HG03354 (cell line): ENCODE measurements around the gene LRRC27.

Experiments used
- ATAC-seq: cut with Tn5 transposase; IDR thresholded peaks from one replicate; pipeline ENCODE4 v1.9.1; 2021; ENCODE audit warnings: mild to moderate bottlenecking; ENCODE audit not compliant: unreplicated experiment, poor library complexity, severe bottlenecking

The LRRC27 gene

DNA sequence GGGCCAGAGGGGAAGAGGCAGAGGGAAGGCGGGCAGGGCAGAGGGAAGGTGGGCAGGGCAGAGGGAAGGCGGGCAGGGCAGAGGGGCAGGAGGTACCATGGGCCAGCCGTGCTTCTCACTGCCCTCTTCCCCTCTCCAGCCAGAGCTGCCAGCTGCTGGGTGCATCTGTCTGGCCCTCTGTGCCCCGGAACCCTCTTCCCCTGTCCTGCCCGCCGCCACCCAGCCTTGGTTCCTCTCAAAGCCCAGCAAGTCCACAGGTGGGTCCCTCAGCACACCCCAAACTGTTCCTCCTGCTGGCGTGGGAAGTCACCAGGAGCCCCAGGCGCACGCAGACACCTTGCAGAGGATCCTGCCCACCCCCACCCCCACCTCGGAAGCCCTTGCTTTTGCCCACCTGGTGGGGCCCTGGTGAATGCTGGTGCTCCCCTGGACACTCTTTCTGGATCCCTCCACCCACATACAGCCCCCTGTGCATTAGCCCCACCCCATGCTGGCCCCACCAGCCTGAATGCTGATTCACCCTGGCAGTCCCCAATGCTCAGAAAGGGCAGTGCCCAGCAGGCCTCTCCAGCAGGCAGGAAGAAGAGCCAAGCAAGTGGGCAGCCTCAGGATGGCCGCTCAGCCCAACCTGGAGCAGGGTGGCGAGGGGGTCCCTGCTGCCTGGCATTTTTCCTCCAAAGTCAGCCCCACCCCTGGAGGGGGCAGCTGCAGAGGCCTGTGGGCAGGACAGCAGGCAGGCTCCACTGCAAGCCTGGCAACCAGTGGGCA lies 63.1 kb downstream of the LRRC27 start:
- ATAC-seq: no peak

DNA sequence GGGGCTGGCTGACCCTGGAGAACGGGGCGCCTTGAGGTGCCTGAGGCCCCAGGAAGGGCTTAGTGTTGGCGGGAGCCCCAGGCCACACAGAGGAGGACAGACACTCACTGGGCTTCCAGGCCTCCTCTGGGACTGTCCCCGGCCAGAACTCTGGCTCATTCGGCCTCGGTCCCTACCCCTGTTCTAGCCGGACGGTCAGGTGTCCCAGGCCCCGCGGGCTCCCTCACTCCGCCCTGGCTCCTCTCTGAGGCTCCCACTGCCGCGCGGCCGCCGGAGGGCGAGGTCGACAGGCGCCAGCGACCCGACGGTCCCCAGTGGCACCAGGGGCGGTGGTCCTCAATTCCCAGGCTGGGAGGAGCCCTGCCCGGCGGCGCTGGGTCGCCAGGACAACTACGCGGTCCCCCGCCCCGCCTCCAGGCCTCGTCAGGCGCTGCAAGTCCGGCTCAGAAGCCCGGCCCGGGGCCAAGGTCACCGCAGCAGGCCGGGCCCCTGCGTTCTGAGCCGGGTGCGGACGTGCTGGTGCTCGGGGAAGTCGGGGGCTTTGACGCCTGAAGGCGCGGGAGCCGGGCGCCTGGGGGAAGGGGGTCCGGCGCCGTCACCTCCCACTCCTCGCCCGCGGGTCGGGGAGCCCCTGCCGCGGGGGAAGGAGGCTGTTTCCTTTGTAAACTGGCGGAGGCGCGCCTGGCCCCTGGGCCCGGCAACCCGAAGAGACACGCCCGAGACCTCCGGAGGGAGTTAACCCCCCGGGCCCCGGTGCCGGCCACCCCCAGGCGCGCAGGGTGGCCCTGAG lies 63.9 kb downstream of the LRRC27 start:
- peak; percentile 28 for ATAC-seq

DNA sequence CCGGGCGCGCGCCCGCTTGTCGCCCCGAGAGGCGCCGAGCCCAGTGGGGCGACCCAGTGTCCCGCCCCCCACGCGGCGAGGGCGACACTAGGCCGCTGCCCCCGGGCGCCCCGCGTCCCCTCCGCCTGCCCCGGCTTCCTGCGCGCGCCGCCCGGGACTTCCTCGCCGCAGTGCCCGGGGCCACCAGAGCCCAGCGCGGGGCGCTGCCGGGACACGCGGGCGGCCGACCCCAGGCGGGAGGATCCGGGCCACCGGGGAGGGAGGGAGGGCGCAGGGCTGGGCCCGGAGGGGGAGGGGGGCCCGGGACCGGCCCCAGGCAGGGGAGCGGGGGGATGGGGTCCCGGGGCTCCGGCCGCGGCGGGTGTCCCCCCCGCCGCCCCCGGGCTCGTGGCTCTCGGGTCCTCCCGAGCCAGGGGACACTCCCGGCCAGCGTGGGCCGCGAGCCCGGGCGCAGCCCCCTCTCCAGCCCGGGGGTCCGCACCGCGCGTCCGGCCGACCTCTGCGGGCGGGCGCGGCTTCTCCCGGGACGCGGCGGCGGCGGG lies 64.6 kb downstream of the LRRC27 start:
- ATAC-seq: peak; percentile 63

DNA sequence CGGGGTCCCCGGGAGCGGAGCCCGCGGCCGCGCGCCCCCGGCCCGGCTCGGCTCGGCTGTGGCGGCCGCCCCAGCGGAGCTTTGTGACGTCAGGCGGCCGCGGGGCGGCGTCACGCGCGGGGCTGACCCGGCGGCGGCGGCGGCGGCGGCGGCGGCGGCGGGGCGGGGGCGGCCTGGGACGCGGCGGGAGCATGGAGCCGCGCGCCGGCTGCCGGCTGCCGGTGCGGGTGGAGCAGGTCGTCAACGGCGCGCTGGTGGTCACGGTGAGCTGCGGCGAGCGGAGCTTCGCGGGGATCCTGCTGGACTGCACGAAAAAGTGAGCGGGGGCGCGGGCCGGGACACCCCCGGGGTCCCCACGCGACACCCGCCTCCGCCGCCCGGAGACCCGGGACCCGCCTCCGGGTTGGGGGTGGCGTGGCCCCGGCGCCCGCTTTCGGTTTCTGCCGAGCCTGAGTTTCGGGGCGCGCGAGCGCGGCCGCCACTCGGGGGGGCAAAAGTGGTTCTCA lies 65.1 kb downstream of the LRRC27 start, which contains the start of gene PWWP2B:
Gene PWWP2B, plus strand, starts transcription at position 165 of the 506 bp plus-strand sequence. Its CDS starts 27 bp downstream, at position 192.
- ATAC-seq: peak; percentile 49

DNA sequence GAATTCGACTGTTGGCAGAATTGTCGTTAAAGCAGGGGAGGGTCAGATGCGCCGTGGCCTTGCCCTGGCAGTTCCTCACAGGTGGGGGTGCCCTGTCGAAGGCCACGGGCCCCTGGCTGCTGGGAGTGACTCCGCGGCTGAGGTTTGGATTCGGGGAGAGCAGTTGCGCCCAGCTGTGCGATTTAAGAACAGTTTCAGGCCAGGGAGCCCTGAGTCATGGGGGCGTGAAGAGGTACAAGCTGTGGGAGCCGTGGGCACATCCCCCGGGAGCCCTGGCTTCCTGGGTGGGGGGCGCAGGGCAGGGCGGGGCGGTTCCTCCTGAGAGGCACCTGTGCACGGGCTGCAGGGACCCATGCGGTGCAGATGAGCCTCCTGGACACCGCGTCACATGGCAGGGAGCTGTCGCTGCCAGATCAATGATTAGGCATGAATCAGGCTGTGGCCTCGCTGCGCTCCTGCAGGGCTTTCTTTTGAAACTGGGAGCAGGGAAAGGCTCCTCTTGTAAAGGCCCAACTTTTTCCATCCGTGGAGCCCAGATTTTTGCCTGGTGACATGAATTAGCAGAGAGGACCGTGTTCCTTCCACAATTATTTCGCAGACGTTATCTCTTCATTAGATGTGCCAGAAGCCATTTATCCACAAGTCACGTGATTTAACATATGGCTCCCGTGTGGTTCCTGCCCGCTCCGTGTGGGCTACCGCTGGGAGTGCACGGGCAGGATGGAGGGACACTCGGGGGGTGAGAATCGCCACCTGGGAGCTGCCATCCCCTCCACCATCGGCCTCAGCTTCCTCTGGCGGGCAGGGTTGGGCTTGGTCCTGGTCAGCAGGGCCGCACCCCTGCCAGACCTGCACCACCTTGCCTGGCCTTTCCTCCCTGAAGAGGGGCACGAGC lies 65.9 kb downstream of the LRRC27 start:
- peak; percentile 41 for ATAC-seq

DNA sequence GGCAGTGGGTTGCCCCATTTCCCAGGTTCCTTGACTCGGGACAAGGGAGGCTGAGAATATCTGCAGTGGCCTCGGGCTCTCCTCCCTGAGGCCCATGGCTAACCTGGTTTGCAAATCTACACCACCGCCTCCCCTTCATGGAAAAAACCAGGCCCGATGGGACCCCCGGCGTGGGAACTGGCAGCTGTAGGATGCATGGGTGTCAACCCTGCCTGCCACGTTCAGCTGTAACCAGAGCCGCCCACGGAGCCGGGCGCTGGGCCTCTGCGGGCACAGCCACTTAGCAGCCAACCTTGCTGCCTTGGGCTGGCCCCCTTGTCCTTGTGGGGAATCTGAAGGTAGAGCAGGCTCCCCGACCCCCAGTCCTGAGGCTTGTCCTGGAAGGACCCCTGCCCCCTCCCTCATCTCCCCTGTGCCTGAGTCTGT lies 66.6 kb downstream of the LRRC27 start:
- ATAC-seq: no peak

DNA sequence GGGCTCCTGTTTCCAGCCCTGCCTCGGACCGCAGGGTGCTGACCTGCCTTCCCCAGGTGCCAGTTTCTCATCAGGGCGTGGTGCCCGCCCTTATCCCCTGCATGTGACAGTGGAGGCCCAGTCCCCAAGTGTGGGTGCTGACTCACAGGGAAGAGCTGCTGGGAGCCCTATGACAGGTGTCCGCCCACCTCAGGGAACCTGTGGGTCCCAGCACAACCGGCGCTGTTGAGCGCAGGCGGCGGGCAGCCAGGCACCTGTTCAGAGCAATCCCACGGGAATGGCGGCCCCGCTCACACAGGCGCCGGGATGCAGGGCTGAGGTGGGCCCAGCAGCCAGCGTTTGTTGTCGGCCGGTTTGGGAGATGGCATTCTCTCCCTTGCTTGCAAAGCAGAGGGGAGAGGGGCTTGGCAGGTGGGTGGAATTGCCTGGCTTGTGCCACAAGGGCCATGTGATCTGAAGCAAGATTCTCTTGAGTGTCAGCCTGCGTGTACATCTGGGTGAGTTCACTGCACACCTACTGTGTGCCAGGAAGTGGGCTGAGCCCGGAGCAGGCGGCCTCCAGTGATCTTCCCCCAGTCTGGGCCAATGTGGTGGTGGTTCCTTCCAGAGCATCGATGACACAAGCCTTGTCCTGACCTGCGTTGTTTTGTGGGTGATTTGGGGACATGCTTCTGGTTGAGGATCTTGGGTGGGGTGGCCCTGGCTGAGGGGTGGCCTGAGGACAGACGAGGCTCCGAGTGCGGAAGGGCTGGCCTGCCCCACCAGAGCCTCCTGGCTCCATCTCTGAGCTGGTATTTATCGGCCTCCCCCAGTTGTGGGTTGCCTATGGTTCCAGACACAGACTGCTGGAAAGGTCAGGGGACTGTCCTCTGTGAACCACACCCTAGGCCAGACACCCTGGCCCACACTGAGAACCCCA lies 67.4 kb downstream of the LRRC27 start:
- no peak for ATAC-seq

DNA sequence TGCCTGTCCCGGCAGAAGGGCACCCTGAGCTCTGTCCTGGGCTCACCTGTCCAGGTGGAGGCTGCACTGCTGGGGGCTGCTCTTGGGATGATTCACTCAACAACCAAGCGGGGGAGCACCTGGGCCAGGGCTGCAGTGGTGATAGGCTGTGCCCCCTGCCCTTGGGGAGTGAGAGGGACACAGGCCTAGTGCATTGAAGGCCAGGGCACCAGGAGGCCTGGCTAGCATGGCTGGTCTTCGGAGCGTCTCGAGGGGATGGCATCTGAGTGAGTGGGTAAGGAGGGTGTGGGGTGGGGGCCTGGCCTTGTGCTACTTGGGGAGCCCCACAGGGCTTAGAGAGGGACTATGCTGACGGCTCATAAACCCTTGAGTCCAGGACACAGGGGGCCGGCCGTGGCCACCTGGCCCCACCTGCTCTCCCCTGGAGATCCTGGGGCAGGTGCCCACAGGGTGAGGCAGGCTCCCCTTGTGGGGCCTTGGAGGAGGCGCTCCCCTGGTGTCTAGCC lies 68.1 kb downstream of the LRRC27 start:
- no peak for ATAC-seq

DNA sequence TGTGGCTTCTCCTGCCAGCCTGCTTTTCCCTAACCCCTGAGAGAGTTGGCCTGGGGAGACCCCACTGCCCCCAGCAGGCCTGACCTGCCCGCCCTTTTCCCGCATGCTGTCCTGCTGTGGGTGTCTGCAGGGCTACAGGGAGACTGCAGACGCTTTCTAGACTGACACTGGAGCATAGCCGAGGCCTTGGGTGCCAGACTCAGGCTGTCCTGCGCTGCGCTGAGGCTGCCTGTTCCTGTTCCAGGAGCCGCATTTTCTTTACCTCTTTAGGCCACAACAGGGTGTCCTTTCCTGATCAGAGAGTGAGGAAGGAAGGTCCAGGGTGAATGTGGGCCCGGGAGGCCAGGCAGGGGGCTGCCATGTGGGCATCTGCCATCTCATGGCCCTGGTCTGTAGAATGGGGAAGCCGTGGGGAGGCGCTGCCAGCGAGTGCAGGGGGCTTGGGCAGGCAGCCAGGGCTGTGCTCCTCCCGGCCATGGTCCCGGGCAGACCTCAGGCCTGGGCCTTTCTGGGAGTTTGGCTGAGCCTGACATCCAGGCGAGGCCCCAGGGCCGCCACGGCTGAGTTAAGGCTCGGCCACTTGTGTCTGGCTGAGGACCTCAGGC lies 68.7 kb downstream of the LRRC27 start:
- ATAC-seq: no peak

DNA sequence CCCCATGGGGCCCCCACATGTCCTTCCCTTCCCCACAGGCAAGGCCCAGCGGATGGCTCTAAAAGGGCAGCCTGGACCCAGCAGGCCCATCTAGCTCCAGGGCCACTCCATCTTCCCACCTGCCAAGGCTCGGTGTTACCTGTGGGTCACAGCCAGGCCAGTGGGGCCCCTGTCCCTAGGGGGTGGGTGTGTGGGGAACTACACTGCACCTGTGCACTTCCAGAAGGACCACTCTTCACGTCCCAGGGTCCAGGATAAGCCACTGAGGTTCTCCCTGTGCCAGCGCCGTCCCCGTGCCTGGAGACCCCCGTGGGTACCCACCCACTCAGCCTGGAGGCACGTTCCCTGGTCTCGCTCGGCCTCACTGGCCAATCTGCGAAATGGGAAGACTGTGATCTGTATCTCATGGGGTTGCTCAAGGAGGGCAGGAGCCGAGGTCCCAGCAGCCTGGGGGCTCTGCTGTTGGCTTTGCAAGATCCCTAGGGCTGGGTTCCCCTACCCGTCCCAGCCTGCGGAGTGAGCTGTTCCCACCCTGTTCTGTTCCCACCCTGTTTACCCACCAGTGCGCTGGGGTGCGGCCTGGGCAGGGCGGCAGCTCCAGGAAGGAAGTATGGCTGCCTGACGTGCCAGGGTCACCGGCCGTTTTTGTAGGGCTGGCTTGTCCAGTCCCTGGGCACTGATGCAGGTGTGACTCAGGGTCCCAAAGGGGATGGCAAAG lies 69.6 kb downstream of the LRRC27 start:
- ATAC-seq: no peak

DNA sequence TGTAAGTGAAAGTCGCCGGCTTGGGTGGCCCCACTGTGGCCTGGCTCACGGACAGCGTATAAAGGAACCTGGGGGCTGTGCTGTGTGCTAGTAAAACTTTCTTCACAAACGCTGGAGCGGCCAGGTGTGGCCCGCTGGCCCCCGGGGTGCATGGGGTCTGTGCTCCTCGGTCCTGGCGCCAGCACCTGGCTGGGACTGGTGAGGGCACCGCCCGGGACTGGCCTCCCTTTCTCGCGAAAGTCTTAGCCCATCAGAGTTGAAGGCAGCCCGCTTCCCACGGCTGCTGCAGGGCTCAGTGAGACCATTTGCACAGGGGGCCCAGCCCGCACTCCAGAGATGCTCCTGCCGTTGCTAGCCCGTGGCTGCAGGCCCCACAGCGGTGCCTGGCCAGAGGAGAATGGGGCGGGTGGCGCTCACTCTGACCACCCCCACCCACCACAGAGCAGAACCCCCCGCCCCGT lies 70.8 kb downstream of the LRRC27 start:
- ATAC-seq: no peak

DNA sequence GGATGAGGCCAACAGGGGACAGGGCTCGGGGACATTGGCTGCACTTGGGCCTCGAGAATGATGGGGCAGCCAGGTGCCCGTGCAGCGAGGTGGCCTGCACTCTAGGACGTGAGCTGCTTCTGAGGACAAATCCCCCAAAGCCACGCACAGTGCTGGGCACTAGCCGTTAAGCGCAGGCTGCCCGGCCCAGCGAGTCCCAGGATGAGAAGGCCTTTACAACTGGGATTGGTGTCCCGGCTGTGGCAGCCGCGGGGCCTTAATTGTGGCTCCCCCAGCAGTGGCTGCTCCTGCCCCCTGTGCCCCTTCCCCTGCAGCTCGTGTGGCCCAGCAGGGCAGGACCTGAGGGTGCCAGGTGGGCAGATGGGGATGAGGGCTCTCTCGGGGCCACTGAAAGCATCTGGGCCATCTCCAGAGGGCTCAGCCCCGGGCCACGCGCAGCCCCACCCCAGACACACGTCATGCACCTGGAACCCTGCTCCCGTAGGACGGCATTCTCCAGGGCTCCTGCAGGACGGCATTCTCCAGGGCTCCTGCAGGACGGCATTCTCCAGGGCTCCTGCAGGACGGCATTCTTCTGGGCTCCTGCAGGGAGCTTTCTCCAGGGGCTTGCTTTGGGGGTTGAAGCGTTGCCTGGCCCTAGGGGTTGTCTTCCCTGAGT lies 71.6 kb downstream of the LRRC27 start:
- ATAC-seq: no peak

DNA sequence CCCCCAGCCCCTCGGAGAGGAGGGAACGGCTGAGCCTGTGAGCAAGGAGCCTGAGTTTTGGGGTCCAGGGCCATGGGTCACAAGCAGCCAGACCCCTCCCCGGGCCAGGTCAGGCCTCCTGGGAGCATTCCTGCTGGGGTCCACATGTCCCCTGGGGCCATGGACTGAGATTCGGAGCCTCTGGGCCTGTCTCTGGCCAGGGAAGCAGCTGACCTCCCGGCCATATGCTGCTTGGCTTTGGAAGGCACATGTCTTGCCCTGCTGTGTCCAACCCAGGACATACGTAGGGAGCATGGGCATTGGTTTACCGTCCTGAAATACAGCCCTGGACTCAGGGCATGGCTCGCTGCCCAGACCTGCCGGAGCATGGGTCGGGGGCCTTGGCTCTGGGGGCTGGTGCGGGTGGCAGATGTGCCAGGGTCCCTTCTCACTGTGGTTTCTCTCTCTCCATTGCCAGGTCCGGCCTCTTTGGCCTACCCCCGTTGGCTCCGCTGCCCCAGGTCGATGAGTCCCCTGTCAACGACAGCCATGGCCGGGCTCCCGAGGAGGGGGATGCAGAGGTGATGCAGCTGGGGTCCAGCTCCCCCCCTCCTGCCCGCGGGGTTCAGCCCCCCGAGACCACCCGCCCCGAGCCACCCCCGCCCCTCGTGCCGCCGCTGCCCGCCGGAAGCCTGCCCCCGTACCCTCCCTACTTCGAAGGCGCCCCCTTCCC lies 72.3 kb downstream of the LRRC27 start:
- ATAC-seq: no peak

DNA sequence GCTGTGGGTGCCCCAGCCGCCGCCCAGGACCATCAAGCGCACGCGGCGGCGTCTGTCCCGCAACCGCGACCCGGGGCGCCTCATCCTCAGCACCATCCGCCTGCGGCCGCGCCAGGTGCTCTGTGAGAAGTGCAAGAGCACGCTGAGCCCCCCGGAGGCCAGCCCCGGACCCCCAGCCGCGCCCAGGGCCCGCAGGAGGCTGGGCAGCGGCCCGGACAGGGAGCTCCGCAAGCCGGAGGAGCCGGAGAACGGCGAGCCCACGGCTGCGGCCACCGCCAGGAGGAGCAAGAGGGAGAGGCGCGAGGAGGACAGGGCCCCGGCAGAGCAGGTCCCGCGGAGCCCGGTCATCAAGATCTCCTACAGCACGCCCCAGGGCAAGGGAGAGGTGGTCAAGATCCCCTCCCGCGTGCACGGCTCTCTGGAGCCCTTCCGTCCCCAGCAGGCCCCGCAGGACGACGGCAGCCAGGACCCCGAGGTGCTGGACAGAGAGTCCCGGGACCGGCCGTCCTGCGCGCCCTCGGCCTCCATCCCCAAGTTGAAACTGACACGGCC lies 73.0 kb downstream of the LRRC27 start:
- ATAC-seq: no peak

DNA sequence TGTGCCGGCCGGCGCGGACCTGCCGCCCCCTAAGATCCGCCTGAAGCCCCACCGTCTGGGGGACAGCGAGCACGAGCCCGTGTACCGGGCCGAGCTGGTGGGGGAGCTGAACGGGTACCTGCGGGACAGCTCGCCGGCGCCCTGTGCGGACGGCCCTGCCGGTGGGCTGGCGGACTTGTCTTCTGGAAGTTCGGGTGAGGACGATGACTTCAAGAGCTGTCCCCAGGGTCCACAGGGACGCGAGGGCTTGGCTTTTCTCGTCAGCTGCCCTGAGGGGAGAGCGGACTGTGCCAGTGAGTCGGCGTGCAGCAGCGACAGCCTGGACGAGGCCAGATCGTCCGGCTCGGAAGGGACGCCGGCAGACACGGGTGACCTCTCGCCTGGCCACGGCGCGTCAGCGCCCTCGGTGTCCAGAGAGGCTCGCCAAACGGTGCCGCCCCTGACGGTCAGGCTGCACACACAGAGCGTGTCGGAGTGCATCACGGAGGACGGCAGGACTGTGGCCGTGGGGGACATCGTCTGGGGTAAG lies 73.5 kb downstream of the LRRC27 start:
- ATAC-seq: no peak

DNA sequence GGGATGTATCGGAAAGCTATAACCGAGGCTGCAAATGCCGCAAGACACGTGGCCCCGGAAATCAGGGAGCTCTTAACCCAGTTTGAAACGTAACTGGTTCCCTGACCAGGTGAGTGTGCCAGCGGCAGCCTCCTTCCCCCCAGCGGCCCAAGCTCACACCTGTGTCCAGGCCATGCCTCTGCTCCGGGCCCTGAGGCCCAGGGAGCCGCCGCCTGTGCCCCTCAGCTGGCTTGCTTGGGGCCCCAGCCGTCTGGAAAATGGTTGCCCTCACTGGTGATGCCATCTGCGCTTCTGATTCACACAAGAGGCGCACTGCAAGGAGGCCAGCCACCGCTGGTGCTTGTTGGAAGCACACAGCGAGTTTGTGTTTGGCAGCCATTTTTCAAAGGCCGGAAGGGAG lies 74.2 kb downstream of the LRRC27 start:
- ATAC-seq: no peak
